SK-N-SH treated with all-trans-retinoic acid at 6 μM for 48 hours (cell line): ENCODE data around the gene MFNG.

Experiments
- ATAC-seq: fragments of 200-7000 bp; cut with Tn5 transposase; 3 replicates; pipeline ENCODE4 v1.9.1; 2020; ENCODE audit warnings: mild to moderate bottlenecking, moderate library complexity
- ARNTL ChIP-seq: fragments of 450-650 bp; formaldehyde crosslinking; IDR thresholded peaks from 2 replicates; pipeline ENCODE4 v1.5.0; 2020; ENCODE audit warnings: low read depth, mild to moderate bottlenecking, moderate library complexity, borderline replicate concordance
- BACH2 ChIP-seq: fragments of 250-450 bp; sonication (Bioruptor Pico); IDR thresholded peaks from 2 replicates; pipeline ENCODE4 v1.9.0; 2021; ENCODE audit warnings: mild to moderate bottlenecking, borderline replicate concordance
- CSDC2 ChIP-seq: fragments of 250-450 bp; sonication (Bioruptor Pico); IDR thresholded peaks from 2 replicates; pipeline ENCODE4 v1.5.0; 2020; ENCODE audit warnings: mild to moderate bottlenecking, moderate library complexity
- ESRRG ChIP-seq: fragments of 250-450 bp; sonication (Bioruptor Pico); IDR thresholded peaks from 2 replicates; pipeline ENCODE4 v1.6.1; 2021; ENCODE audit warnings: mild to moderate bottlenecking
- GLIS3 ChIP-seq: fragments of 250-450 bp; sonication (Bioruptor Pico); IDR thresholded peaks from 2 replicates; pipeline ENCODE4 v1.5.0; 2020; ENCODE audit warnings: mild to moderate bottlenecking, moderate library complexity
- ISL1 ChIP-seq: fragments of 250-450 bp; sonication (Bioruptor Pico); IDR thresholded peaks from 2 replicates; pipeline ENCODE4 v2.1.2; 2022; ENCODE audit warnings: mild to moderate bottlenecking, moderate library complexity
- PPARA ChIP-seq: fragments of 250-450 bp; sonication (Bioruptor Pico); IDR thresholded peaks from 2 replicates; pipeline ENCODE4 v1.5.0; 2020; ENCODE audit warnings: mild to moderate bottlenecking, borderline replicate concordance
- RARB ChIP-seq: fragments of 250-450 bp; sonication (Bioruptor Pico); IDR thresholded peaks from 2 replicates; pipeline ENCODE4 v1.8.0; 2021; ENCODE audit warnings: mild to moderate bottlenecking, moderate library complexity
- SNAI2 ChIP-seq: fragments of 250-450 bp; sonication (Bioruptor Pico); IDR thresholded peaks from 2 replicates; pipeline ENCODE4 v1.5.0; 2020; ENCODE audit warnings: mild to moderate bottlenecking, moderate library complexity
- TCF4 ChIP-seq: fragments of 250-450 bp; sonication (Bioruptor Pico); IDR thresholded peaks from 2 replicates; pipeline ENCODE4 v1.8.0; 2021; ENCODE audit warnings: mild to moderate bottlenecking, moderate library complexity, borderline replicate concordance
- TOX ChIP-seq: fragments of 250-450 bp; sonication (Bioruptor Pico); IDR thresholded peaks from 2 replicates; pipeline ENCODE4 v1.8.0; 2021; ENCODE audit warnings: mild to moderate bottlenecking, moderate library complexity, borderline replicate concordance
- ZC3H10 ChIP-seq: fragments of 250-450 bp; sonication (Bioruptor Pico); IDR thresholded peaks from 2 replicates; pipeline ENCODE4 v1.5.1; 2021; ENCODE audit warnings: mild to moderate bottlenecking, moderate library complexity
- ZFP3 ChIP-seq: fragments of 250-450 bp; sonication (Bioruptor Pico); IDR thresholded peaks from 2 replicates; pipeline ENCODE4 v1.5.0; 2020; ENCODE audit warnings: mild to moderate bottlenecking, moderate library complexity
- ZFP30 ChIP-seq: fragments of 450-650 bp; formaldehyde crosslinking; IDR thresholded peaks from 2 replicates; pipeline ENCODE4 v1.5.0; 2022; ENCODE audit warnings: mild to moderate bottlenecking, moderate library complexity
- ZNF565 ChIP-seq: fragments of 450-650 bp; formaldehyde crosslinking; conservative IDR thresholded peaks from 2 replicates; pipeline ENCODE4 v1.5.0; 2020; ENCODE audit warnings: low read depth, mild to moderate bottlenecking, moderate library complexity
- ZNF70 ChIP-seq: fragments of 450-650 bp; formaldehyde crosslinking; IDR thresholded peaks from 2 replicates; pipeline ENCODE4 v1.5.0; 2020; ENCODE audit warnings: mild to moderate bottlenecking, moderate library complexity
- ZNF8 ChIP-seq: fragments of 450-650 bp; formaldehyde crosslinking; IDR thresholded peaks from 2 replicates; pipeline ENCODE4 v1.5.0; 2020; ENCODE audit warnings: mild to moderate bottlenecking, moderate library complexity
- TF ChIP-seq, protein P1 (sequence below): fragments of 250-450 bp; sonication (Bioruptor Pico); IDR thresholded peaks from 2 replicates; pipeline ENCODE4 v1.5.1; 2021; ENCODE audit warnings: mild to moderate bottlenecking, moderate library complexity
- TF ChIP-seq, protein P2 (sequence below): fragments of 250-450 bp; sonication (Bioruptor Pico); IDR thresholded peaks from 2 replicates; pipeline ENCODE4 v1.5.1; 2020; ENCODE audit warnings: low read depth, mild to moderate bottlenecking, moderate library complexity
- TF ChIP-seq, protein P3 (sequence below): fragments of 250-450 bp; sonication (Bioruptor Pico); IDR thresholded peaks from 2 replicates; pipeline ENCODE4 v1.8.0; 2020; ENCODE audit warnings: mild to moderate bottlenecking, moderate library complexity, borderline replicate concordance
- TF ChIP-seq, protein P4 (sequence below): fragments of 250-450 bp; sonication (Bioruptor Pico); IDR thresholded peaks from 2 replicates; pipeline ENCODE4 v1.8.0; 2021; ENCODE audit warnings: low read depth, mild to moderate bottlenecking, moderate library complexity, borderline replicate concordance
- TF ChIP-seq, protein P5 (sequence below): fragments of 250-450 bp; sonication (Bioruptor Pico); IDR thresholded peaks from 2 replicates; pipeline ENCODE4 v1.5.0; 2020; ENCODE audit warnings: mild to moderate bottlenecking, moderate library complexity

MFNG gene

DNA sequence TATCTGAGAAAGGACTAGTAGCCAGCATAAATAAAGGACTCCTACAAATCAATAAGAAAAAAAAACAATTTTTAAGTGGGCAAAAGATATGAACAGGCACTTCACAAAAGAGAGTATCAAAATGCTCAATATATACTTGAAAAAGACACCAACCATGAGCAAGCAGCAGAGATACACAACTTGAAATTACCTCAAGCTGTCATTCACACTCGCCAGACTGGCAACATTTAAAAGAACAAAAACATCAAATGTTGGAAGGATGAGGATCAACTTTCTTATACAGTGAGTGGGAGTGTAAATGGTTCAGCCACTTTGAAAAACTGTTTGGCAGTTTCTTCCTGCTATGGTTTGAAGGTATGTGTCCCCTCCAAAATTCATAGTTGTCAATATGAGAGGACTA, 35.0 kb downstream of the MFNG start:
- no peak for TF ChIP-seq TCF4 (CRISPR knock-in tag)
- no peak for TF ChIP-seq SNAI2
- TF ChIP-seq ESRRG (CRISPR knock-in tag) = no peak
- TF ChIP-seq ISL1 (CRISPR knock-in tag) = no peak
- no peak for TF ChIP-seq ZNF70 (CRISPR knock-in tag)
- TF ChIP-seq ZFP3 = no peak
- no peak for TF ChIP-seq ZNF8 (CRISPR knock-in tag)
- TF ChIP-seq, protein P1, sequence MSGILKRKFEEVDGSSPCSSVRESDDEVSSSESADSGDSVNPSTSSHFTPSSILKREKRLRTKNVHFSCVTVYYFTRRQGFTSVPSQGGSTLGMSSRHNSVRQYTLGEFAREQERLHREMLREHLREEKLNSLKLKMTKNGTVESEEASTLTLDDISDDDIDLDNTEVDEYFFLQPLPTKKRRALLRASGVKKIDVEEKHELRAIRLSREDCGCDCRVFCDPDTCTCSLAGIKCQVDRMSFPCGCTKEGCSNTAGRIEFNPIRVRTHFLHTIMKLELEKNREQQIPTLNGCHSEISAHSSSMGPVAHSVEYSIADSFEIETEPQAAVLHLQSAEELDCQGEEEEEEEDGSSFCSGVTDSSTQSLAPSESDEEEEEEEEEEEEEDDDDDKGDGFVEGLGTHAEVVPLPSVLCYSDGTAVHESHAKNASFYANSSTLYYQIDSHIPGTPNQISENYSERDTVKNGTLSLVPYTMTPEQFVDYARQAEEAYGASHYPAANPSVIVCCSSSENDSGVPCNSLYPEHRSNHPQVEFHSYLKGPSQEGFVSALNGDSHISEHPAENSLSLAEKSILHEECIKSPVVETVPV = no peak
- TF ChIP-seq, protein P2, sequence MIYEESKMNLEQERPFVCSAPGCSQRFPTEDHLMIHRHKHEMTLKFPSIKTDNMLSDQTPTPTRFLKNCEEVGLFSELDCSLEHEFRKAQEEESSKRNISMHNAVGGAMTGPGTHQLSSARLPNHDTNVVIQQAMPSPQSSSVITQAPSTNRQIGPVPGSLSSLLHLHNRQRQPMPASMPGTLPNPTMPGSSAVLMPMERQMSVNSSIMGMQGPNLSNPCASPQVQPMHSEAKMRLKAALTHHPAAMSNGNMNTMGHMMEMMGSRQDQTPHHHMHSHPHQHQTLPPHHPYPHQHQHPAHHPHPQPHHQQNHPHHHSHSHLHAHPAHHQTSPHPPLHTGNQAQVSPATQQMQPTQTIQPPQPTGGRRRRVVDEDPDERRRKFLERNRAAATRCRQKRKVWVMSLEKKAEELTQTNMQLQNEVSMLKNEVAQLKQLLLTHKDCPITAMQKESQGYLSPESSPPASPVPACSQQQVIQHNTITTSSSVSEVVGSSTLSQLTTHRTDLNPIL (CRISPR knock-in tag) = no peak
- no peak for TF ChIP-seq ZNF565
- TF ChIP-seq, protein P3, sequence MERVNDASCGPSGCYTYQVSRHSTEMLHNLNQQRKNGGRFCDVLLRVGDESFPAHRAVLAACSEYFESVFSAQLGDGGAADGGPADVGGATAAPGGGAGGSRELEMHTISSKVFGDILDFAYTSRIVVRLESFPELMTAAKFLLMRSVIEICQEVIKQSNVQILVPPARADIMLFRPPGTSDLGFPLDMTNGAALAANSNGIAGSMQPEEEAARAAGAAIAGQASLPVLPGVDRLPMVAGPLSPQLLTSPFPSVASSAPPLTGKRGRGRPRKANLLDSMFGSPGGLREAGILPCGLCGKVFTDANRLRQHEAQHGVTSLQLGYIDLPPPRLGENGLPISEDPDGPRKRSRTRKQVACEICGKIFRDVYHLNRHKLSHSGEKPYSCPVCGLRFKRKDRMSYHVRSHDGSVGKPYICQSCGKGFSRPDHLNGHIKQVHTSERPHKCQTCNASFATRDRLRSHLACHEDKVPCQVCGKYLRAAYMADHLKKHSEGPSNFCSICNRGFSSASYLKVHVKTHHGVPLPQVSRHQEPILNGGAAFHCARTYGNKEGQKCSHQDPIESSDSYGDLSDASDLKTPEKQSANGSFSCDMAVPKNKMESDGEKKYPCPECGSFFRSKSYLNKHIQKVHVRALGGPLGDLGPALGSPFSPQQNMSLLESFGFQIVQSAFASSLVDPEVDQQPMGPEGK (CRISPR knock-in tag) = no peak
- TF ChIP-seq BACH2 (CRISPR knock-in tag) = no peak
- TF ChIP-seq ARNTL (CRISPR knock-in tag) = no peak
- no peak for TF ChIP-seq GLIS3
- TF ChIP-seq PPARA = no peak
- TF ChIP-seq, protein P4, sequence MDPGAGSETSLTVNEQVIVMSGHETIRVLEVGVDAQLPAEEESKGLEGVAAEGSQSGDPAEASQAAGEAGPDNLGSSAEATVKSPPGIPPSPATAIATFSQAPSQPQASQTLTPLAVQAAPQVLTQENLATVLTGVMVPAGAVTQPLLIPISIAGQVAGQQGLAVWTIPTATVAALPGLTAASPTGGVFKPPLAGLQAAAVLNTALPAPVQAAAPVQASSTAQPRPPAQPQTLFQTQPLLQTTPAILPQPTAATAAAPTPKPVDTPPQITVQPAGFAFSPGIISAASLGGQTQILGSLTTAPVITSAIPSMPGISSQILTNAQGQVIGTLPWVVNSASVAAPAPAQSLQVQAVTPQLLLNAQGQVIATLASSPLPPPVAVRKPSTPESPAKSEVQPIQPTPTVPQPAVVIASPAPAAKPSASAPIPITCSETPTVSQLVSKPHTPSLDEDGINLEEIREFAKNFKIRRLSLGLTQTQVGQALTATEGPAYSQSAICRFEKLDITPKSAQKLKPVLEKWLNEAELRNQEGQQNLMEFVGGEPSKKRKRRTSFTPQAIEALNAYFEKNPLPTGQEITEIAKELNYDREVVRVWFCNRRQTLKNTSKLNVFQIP (CRISPR knock-in tag) = no peak
- TF ChIP-seq CSDC2 (CRISPR knock-in tag) = no peak
- TF ChIP-seq TOX (CRISPR knock-in tag) = no peak
- no peak for TF ChIP-seq RARB
- TF ChIP-seq ZFP30 (CRISPR knock-in tag) = no peak
- ATAC-seq = no peak

DNA sequence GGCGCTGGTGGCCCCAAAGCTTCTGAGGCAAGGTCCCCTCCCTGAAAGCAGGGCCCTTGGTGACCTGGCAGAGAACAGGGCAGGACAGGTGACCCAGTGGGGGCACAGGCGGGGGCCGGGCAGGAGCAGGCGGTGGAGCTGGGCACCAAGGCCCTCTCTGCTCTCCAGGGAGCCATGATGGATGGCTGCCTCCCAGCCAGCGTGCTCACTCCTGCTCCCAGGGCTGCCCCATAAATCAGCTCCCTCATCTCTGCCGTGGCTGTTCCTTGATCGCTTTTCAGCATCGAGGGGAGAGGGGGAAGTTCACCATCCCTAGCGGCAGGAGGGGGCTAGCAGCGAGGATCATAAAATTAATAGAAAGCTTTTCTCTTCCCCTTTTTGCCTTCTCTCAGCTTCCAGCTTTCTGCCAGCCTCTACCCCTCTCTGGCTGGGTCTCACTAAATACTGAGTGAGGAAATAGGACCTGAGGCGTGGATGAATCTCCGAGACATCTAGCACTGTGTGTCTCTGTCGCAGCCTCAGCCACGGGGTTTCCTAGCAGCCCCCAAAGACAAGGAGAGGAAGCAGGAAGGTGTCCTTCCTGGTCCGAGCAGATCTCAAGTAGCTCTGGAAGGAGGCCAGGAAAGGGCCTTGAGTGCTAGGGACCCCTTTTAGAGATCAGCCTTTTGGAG, 36.7 kb downstream of the MFNG start:
- no peak for ATAC-seq
- no peak for TF ChIP-seq ARNTL (CRISPR knock-in tag)
- no peak for TF ChIP-seq ZC3H10 (CRISPR knock-in tag)
- no peak for TF ChIP-seq PPARA
- no peak for TF ChIP-seq ZNF8 (CRISPR knock-in tag)
- TF ChIP-seq, protein P2 (CRISPR knock-in tag) = no peak
- TF ChIP-seq ZFP30 (CRISPR knock-in tag) = no peak
- no peak for TF ChIP-seq GLIS3
- TF ChIP-seq ZFP3 = no peak
- TF ChIP-seq CSDC2 (CRISPR knock-in tag) = no peak
- TF ChIP-seq, protein P5, sequence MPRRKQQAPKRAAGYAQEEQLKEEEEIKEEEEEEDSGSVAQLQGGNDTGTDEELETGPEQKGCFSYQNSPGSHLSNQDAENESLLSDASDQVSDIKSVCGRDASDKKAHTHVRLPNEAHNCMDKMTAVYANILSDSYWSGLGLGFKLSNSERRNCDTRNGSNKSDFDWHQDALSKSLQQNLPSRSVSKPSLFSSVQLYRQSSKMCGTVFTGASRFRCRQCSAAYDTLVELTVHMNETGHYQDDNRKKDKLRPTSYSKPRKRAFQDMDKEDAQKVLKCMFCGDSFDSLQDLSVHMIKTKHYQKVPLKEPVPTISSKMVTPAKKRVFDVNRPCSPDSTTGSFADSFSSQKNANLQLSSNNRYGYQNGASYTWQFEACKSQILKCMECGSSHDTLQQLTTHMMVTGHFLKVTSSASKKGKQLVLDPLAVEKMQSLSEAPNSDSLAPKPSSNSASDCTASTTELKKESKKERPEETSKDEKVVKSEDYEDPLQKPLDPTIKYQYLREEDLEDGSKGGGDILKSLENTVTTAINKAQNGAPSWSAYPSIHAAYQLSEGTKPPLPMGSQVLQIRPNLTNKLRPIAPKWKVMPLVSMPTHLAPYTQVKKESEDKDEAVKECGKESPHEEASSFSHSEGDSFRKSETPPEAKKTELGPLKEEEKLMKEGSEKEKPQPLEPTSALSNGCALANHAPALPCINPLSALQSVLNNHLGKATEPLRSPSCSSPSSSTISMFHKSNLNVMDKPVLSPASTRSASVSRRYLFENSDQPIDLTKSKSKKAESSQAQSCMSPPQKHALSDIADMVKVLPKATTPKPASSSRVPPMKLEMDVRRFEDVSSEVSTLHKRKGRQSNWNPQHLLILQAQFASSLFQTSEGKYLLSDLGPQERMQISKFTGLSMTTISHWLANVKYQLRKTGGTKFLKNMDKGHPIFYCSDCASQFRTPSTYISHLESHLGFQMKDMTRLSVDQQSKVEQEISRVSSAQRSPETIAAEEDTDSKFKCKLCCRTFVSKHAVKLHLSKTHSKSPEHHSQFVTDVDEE (CRISPR knock-in tag) = no peak
